Heart left ventricle (tissue), 16 donors: Measurements from ENCODE around the gene RAB33A. TPM values are rescaled to one million over a fixed set of nuclear protein-coding genes. Genes with fewer than 3 reads are reported as not detected.

Source experiments
- ATAC-seq, 4 donors: fragments of 200-7000 bp; cut with Tn5 transposase; one replicate each; pipeline ENCODE4 v1.9.1; 2020 to 2022; ENCODE audit warnings: moderate library complexity in 4 of 4, mild to moderate bottlenecking in 3 of 4, moderate number of reproducible peaks in 1 of 4
- DNase-seq, 5 donors: peaks; one replicate each; pipeline ENCODE4 v3.0.0-alpha.2; 2020
- H3K27ac ChIP-seq, 12 donors: fragments of 200-600 bp; sonication (generic) in 4 of 12; one replicate each; pipeline versions ENCODE4 v1.5.0 to v1.8.0; 2016 to 2022; ENCODE audit warnings: mild to moderate bottlenecking in 2 of 12
- H3K27me3 ChIP-seq, 9 donors: fragments of 200-600 bp; sonication (generic) in 2 of 9; one replicate each; pipeline versions ENCODE4 v1.5.1 to v1.8.0; 2016 to 2022; ENCODE audit warnings: mild to moderate bottlenecking in 3 of 9
- H3K36me3 ChIP-seq, 9 donors: fragments of 200-600 bp; sonication (generic) in 2 of 9; one replicate each; pipeline versions ENCODE4 v1.5.0 to v1.8.0; 2018 to 2022; ENCODE audit warnings: mild to moderate bottlenecking in 2 of 9
- H3K4me1 ChIP-seq, 12 donors: fragments of 200-600 bp; sonication (generic) in 4 of 12; one replicate each; pipeline versions ENCODE4 v1.5.0 to v1.8.0; 2016 to 2022; ENCODE audit warnings: mild to moderate bottlenecking in 3 of 12
- H3K4me3 ChIP-seq, 12 donors: fragments of 200-600 bp; sonication (generic) in 4 of 12; one replicate each; pipeline versions ENCODE4 v1.5.0 to v1.8.0; 2017 to 2022; ENCODE audit warnings: mild to moderate bottlenecking in 9 of 12, moderate library complexity in 4 of 12
- H3K9me3 ChIP-seq, 12 donors: fragments of 200-600 bp; sonication (generic) in 4 of 12; one replicate each; pipeline versions ENCODE4 v1.5.0 to v1.8.0; 2016 to 2022; ENCODE audit warnings: mild to moderate bottlenecking in 1 of 12
- POLR2A ChIP-seq, 2 donors: fragments of 450-650 bp; IDR thresholded peaks; one replicate each; pipeline ENCODE4 v1.6.1; 2017; ENCODE audit warnings: antibody characterized with exemption in 2 of 2, mild to moderate bottlenecking in 2 of 2, moderate library complexity in 2 of 2
- WGBS, 4 donors: extraction: QIAGEN DNeasy Blood & Tissue Kit in 2 of 4; methylation state at CpG; one replicate each; pipeline versions ENCODE4 v1.1.5 to v1.1.7; 2013 to 2018; 5-methylcytosine and 5-hydroxymethylcytosine counted together
- intact Hi-C, 10 donors: fragments of 100-400 bp; cut with DNase I; formaldehyde crosslinking; loops; one replicate each; pipeline versions ENCODE4 v1.11.1 to v1.14.2; 2022
- polyA plus RNA-seq, 2 donors: library from polyadenylated mRNA; stranded (reverse); fragments of 200-250 nt; gene quantifications; one replicate each; pipeline ENCODE4 v1.2.3, GENCODE V29; 2013
- total RNA-seq, 9 donors: library from RNA; depleted of rRNA in 2 of 9; stranded (reverse); fragments of >200 nt in 2 of 9; fragmentation: NEBNext Ultra II Directional in 3 of 9; extraction: Animal tissue kit (Norgen Biotek cat#: 25700) in 3 of 9; gene quantifications; one replicate each; pipeline versions ENCODE4 v1.1.0 to v1.2.4, GENCODE V29; 2016 to 2023
- TF ChIP-seq, protein P1 (sequence below), 12 donors: fragments of 200-600 bp; sonication (generic) in 4 of 12; IDR thresholded peaks; one replicate each; pipeline versions ENCODE4 v1.5.0 to v1.8.0; 2018 to 2022; ENCODE audit warnings: antibody characterized with exemption in 12 of 12, mild to moderate bottlenecking in 5 of 12
- donor health status: ischemic (EF 13 %, LVEDD 7.1; RV severe dilation, severe dysfunction).
- donor health status: healthy with polysubstance abuse.
- donor health status: DM: no; HTN: yes; CAD: no.
- donor health status: DM: no; HTN: no; CAD: no.
- donor health status: ischemic (EF 25% LVEDD 6.9; RV normal size, moderate dysfunction).
- donor health status: ischemic (EF 25% LVEDD 5.7; RV mildly dilated, moderate dysfunction).
- donor health status: healthy.
- donor health status: DM: yes; HTN: yes; CAD: no.
- donor health status: ischemic (EF 35%, LVEDD 5.7; RV mildly dilated, moderate dysfunction).
- donor health status: nonischemic (EF 11% LVEDD 7.7; RV severe dilation, severe dysfunction).
- donor health status: DM: yes; HTN: yes; CAD: no.
- donor health status: PGD.
- donor health status: ischemic (EF 29% LVEDD 5.4; RV normal size, mild dysfunction).
- donor health status: nonischemic (EF 23%, LVEDD 6.1; RV moderate dilation, normal function).

RAB33A gene
- total and polyA plus RNA-seq, 11 donors = 0.23 to 7.9 (median 1.5) TPM

DNA sequence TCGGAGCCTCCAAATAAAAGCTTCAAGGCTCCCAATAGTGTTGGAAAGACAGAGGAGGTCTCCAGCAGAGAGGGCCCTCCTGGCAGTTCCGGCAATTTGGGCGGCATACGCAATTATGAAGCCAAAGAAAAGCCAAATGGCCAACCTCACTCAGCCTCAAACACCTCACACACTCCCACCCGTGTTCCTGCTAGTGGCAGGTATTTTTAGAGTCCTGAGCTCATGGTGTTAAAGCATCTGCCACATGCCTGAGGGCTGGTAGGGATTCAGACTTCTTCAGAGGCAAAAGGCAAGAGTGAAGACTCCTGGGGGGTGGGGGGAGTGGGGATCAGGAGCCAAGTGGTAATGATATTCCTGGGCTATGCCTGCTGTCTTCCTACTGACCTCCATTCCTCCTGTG lies 7.4 kb downstream of the RAB33A start:
- Histone ChIP-seq H3K36me3 (no peaks in the 10 kb centered on the region), H3K4me3 (no peak overlapping the region), H3K27me3 (no peaks in the 10 kb centered on the region), H3K4me1 (peaks cover 0 to 16% (median 4%) of the 10 kb centered on the region in 12 donors), H3K27ac (peak overlapping the region in 2 of 12 donors; percentile 24), H3K9me3 (no peaks in the 10 kb centered on the region)
- ATAC-seq (peak in 1 of 4 donors; percentile 50), DNase-seq (no peak)
- TF ChIP-seq, protein P1, sequence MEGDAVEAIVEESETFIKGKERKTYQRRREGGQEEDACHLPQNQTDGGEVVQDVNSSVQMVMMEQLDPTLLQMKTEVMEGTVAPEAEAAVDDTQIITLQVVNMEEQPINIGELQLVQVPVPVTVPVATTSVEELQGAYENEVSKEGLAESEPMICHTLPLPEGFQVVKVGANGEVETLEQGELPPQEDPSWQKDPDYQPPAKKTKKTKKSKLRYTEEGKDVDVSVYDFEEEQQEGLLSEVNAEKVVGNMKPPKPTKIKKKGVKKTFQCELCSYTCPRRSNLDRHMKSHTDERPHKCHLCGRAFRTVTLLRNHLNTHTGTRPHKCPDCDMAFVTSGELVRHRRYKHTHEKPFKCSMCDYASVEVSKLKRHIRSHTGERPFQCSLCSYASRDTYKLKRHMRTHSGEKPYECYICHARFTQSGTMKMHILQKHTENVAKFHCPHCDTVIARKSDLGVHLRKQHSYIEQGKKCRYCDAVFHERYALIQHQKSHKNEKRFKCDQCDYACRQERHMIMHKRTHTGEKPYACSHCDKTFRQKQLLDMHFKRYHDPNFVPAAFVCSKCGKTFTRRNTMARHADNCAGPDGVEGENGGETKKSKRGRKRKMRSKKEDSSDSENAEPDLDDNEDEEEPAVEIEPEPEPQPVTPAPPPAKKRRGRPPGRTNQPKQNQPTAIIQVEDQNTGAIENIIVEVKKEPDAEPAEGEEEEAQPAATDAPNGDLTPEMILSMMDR (IDR thresholded peaks at IDR 0.05) = no peak
- no peak for TF ChIP-seq POLR2A (IDR thresholded peaks at IDR 0.05)
- intact Hi-C loops = loop anchor here in 3 of 10 donors (10.0 kb wide), 2 partner anchors 54 to 244 kb away; no protein-coding TSS in a partner anchor
- WGBS, 4 donors = 61 to 70% (median 68%) methylated on average over 5 of the region's 5 CpGs

DNA sequence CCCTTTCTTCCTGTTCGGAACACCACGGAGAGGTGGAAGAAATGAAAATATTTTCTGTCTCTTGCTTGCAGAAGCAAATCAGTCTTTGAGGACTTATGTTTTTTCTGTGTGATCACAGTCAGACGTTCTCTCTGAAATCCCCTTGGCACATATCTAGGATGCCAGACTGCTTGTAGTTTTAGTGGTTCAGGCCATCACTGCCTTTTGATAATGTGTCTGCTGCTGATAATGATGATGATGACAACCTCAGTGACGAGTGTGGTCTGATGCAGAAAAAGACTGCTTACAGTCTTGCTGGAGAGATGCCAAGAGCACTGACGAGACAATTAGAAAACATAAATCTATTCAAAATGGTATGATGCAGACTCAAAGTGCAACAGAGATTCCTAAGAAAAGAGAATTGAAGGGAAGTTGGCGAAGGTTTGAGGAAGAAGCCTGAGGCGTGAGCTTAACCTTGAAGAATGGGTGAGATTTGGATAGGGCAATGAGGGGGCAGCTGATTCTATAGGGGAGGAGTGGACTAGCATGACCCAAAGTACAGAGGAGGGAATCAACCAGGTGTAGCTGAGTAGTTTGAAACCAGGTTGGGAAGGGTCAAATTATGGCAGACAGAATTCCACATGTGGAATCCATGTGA lies 7.9 kb downstream of the RAB33A start:
- intact Hi-C loops = loop anchor here in 3 of 10 donors (10.0 kb wide), 2 partner anchors 55 to 245 kb away; no protein-coding TSS in a partner anchor
- no peaks in the 10 kb centered on the region for H3K27me3 ChIP-seq
- peak overlapping the region in 2 of 12 donors; percentile 24 to 39 for H3K27ac ChIP-seq
- no peaks in the 10 kb centered on the region for H3K36me3 ChIP-seq
- TF ChIP-seq, protein P1 (IDR thresholded peaks at IDR 0.05) = no peak
- no peak for TF ChIP-seq POLR2A (IDR thresholded peaks at IDR 0.05)
- H3K4me3 ChIP-seq = no peak overlapping the region
- DNase-seq = no peak
- ATAC-seq = no peak
- WGBS, 4 donors = 49 to 59% (median 55%) methylated on average over 7 of the region's 7 CpGs
- peaks cover 0 to 10% (median 0%) of the 10 kb centered on the region in 12 donors for H3K4me1 ChIP-seq
- no peaks in the 10 kb centered on the region for H3K9me3 ChIP-seq

DNA sequence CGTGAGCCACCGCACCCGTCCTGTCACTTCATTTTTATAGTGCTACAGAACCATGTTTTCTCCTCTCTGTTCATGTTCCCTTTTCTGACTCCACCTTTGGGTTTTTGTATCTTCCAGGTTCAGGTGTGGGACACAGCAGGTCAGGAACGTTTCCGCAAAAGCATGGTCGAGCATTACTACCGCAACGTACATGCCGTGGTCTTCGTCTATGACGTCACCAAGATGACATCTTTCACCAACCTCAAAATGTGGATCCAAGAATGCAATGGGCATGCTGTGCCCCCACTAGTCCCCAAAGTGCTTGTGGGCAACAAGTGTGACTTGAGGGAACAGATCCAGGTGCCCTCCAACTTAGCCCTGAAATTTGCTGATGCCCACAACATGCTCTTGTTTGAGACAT lies 12.4 kb downstream of the RAB33A start:
- DNase-seq (no peak), ATAC-seq (no peak)
- intact Hi-C loops = no loop called here
- no peak overlapping the region for H3K27ac ChIP-seq
- H3K4me1 ChIP-seq = no peaks in the 10 kb centered on the region
- no peak for TF ChIP-seq POLR2A (IDR thresholded peaks at IDR 0.05)
- TF ChIP-seq, protein P1 (IDR thresholded peaks at IDR 0.05) = no peak
- no peaks in the 10 kb centered on the region for H3K36me3 ChIP-seq
- H3K27me3 ChIP-seq = no peaks in the 10 kb centered on the region
- 94 to 96% (median 95%) methylated on average over 11 of the region's 11 CpGs for WGBS, 4 donors
- no peaks in the 10 kb centered on the region for H3K9me3 ChIP-seq
- H3K4me3 ChIP-seq = no peak overlapping the region

DNA sequence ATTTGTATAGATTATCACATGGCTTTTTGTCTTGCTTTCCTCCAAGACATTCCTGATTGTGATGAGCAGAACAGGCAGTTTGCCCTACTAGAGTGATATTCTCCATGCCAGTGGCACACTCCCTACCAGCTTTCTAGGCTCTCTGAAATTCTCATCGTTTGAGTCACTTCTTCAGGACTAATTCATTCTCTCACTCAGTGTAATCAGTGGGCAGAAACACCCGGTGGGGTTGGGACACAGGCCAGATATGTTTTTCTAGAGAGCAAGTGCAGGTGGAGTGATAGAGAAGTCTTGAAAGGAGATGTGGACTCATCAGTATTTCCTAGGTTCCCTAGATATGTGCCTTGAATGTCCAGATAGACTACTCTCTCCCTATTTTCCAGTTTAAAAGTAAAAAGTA lies 13.1 kb downstream of the RAB33A start:
- Histone ChIP-seq H3K27me3 (no peaks in the 10 kb centered on the region), H3K9me3 (no peaks in the 10 kb centered on the region), H3K4me1 (no peaks in the 10 kb centered on the region), H3K27ac (no peak overlapping the region), H3K4me3 (no peak overlapping the region), H3K36me3 (no peaks in the 10 kb centered on the region)
- WGBS, 4 donors = 29 to 48% (median 41%) methylated on average over 2 of the region's 2 CpGs
- TF ChIP-seq, protein P1 (IDR thresholded peaks at IDR 0.05) = no peak
- DNase-seq (no peak), ATAC-seq (no peak)
- intact Hi-C loops = no loop called here
